Stimulated activated naive CD4-positive, alpha-beta T cell (primary cell): Measurements from ENCODE around the gene TEX22.
"Not testable (repeated sequence)": the region's sequence is repeated elsewhere in the genome, so short reads cannot be mapped to it uniquely, and the experiment has no call there.

Experiments
- DNase-seq, 6 experiments: peaks; one replicate each; lab custom pipeline; 2025; lab: John Stamatoyannopoulos, UW

Gene TEX22

GRCh38 chr14:105398044-105398725, at the start of gene TEX22:
Gene TEX22, plus strand, starts transcription at chr14:105398538. Its CDS starts 803 bp downstream, at chr14:105399341.
- peak; percentile 59 to 88 (median 78) for DNase-seq

- no peak for DNase-seq
These were observed 49.2 kb upstream of the TEX22 start for GRCh38 chr14:105348945-105349699.

- DNase-seq: no peak
These were observed 48.3 kb upstream of the TEX22 start for GRCh38 chr14:105349992-105350391.

- no peak for DNase-seq
These were observed 47.7 kb upstream of the TEX22 start for GRCh38 chr14:105350450-105351244.

- DNase-seq: no peak
These were observed 46.9 kb upstream of the TEX22 start for GRCh38 chr14:105351410-105351809.

- DNase-seq: peak; percentile 75 to 90 (median 78)
These were observed 46.2 kb upstream of the TEX22 start for GRCh38 chr14:105351920-105352851.

- DNase-seq: no peak
These were observed 45.2 kb upstream of the TEX22 start for GRCh38 chr14:105353136-105353535.

- DNase-seq: no peak
These were observed 43.8 kb upstream of the TEX22 start for GRCh38 chr14:105354541-105354940.

GRCh38 chr14:105355049-105355575, 43.2 kb upstream of the TEX22 start:
- no peak for DNase-seq

- no peak for DNase-seq
These were observed 42.3 kb upstream of the TEX22 start for GRCh38 chr14:105355850-105356604.

- no peak for DNase-seq
These were observed 41.4 kb upstream of the TEX22 start for GRCh38 chr14:105356927-105357326.

GRCh38 chr14:105357626-105358025, 40.7 kb upstream of the TEX22 start:
- no peak for DNase-seq

- no peak for DNase-seq
These were observed 40.0 kb upstream of the TEX22 start for GRCh38 chr14:105358140-105358846.

- DNase-seq: no peak
These were observed 39.4 kb upstream of the TEX22 start for GRCh38 chr14:105358943-105359342.

GRCh38 chr14:105361412-105361811, 36.9 kb upstream of the TEX22 start:
- DNase-seq: not testable (repeated sequence)

- peak; percentile 25 to 54 (median 46) for DNase-seq
These were observed 34.3 kb upstream of the TEX22 start for GRCh38 chr14:105363847-105364708.

- DNase-seq: no peak
These were observed 33.2 kb upstream of the TEX22 start for GRCh38 chr14:105365101-105365500.

- DNase-seq: no peak
These were observed 32.7 kb upstream of the TEX22 start for GRCh38 chr14:105365681-105366080.
